B cell (primary cell): ENCODE measurements around the gene WASF1. TPM values are rescaled to one million over a fixed set of nuclear protein-coding genes. Genes with fewer than 3 reads are reported as not detected.

Experiments
- ATAC-seq: fragments of 200-7000 bp; cut with Tn5 transposase; one replicate; pipeline ENCODE4 v1.10.0; 2021; ENCODE audit warnings: low read depth, mild to moderate bottlenecking, moderate number of reproducible peaks, moderate library complexity
- CTCF ChIA-PET: fragments of 350-600 bp; sonication (Branson Sonifier 250); formaldehyde crosslinking; loops from one replicate; lab custom pipeline; 2021; ENCODE audit warnings: antibody characterized with exemption, inconsistent platforms; lab: Charles Lee
- POLR2A ChIA-PET: fragments of 350-600 bp; sonication (Branson Sonifier 250); formaldehyde crosslinking; loops from one replicate; lab custom pipeline; 2021; ENCODE audit warnings: antibody characterized with exemption; lab: Charles Lee
- DNase-seq: peaks from one replicate; pipeline ENCODE4 v3.0.0; 2013
- H2AFZ ChIP-seq: 2 replicates; pipeline ENCODE4 v1.6.1; 2012; ENCODE audit warnings: mild to moderate bottlenecking, low read depth, low read length; ENCODE audit not compliant: insufficient read depth, poor library complexity, severe bottlenecking
- H3K27ac ChIP-seq, 2 donors: 1 replicate in 1 of 2; 2 replicates in 1 of 2; pipeline ENCODE4 v1.5.1; 2012 to 2013; ENCODE audit warnings: low read length in 2 of 2, mild to moderate bottlenecking in 2 of 2, moderate library complexity in 1 of 2
- H3K27me3 ChIP-seq, 4 experiments: fragments of 200-600 bp in 1 of 4; sonication (generic) in 1 of 4; replicated peaks in 1 of 4; 1 replicate in 2 of 4; 2 replicates in 2 of 4; pipeline versions ENCODE4 v1.6.1 to v1.7.0; 2013 to 2016; ENCODE audit warnings: low read length in 3 of 4, mild to moderate bottlenecking in 2 of 4, mixed read lengths in 1 of 4, moderate library complexity in 1 of 4; ENCODE audit not compliant: insufficient read depth in 4 of 4, control insufficient read depth in 3 of 4; ENCODE audit errors: control extremely low read depth in 1 of 4
- H3K36me3 ChIP-seq, 2 experiments: replicated peaks in 1 of 2; 1 replicate in 1 of 2; 2 replicates in 1 of 2; pipeline versions ENCODE4 v1.6.1 to v1.7.1; 2013; ENCODE audit warnings: low read length in 1 of 2; ENCODE audit not compliant: insufficient read depth in 2 of 2, control insufficient read depth in 1 of 2; ENCODE audit errors: control extremely low read depth in 1 of 2, extremely low read depth in 1 of 2
- H3K4me1 ChIP-seq, 2 donors: fragments of 200-600 bp in 1 of 2; sonication (generic) in 1 of 2; 1 replicate in 1 of 2; 2 replicates in 1 of 2; pipeline versions ENCODE4 v1.5.1 to v1.6.1; 2013 to 2017; ENCODE audit warnings: low read length in 2 of 2; ENCODE audit not compliant: control insufficient read depth in 2 of 2, insufficient read depth in 2 of 2
- H3K4me2 ChIP-seq: replicated peaks from 2 replicates; pipeline ENCODE3; 2012; ENCODE audit warnings: mild to moderate bottlenecking, low read depth, low read length; ENCODE audit not compliant: poor library complexity, severe bottlenecking
- H3K4me3 ChIP-seq, 5 experiments: fragments of 200-600 bp in 1 of 5; sonication (generic) in 1 of 5; 1 replicate in 3 of 5; 2 replicates in 2 of 5; pipeline versions ENCODE4 v1.5.1 to v1.7.0; 2011 to 2016; ENCODE audit warnings: low read length in 4 of 5, mild to moderate bottlenecking in 4 of 5, low read depth in 2 of 5, control low read depth in 1 of 5, moderate library complexity in 1 of 5; ENCODE audit not compliant: insufficient read depth in 1 of 5; ENCODE audit errors: control extremely low read depth in 1 of 5, extremely low read depth in 1 of 5
- H3K79me2 ChIP-seq: fragments of 200-600 bp; sonication (generic); one replicate; pipeline ENCODE4 v1.6.0; 2016; ENCODE audit warnings: low read length; ENCODE audit not compliant: control insufficient read depth, insufficient read depth
- H3K9ac ChIP-seq: fragments of 200-600 bp; sonication (generic); 2 replicates; pipeline ENCODE4 v1.6.1; 2017; ENCODE audit warnings: mild to moderate bottlenecking, low read length, moderate library complexity
- H3K9me3 ChIP-seq, 3 donors: one replicate each; pipeline versions ENCODE4 v1.6.1 to v1.7.1; 2013; ENCODE audit warnings: low read length in 2 of 3; ENCODE audit not compliant: control insufficient read depth in 2 of 3, insufficient read depth in 1 of 3; ENCODE audit errors: control extremely low read depth in 1 of 3
- H4K20me1 ChIP-seq: 2 replicates; pipeline ENCODE4 v1.6.0; 2012; ENCODE audit warnings: mild to moderate bottlenecking, low read length; ENCODE audit not compliant: insufficient read depth, control insufficient read depth, poor library complexity, severe bottlenecking
- H3K27ac Mint-ChIP-seq: one replicate; pipeline ENCODE4 v1.8.0; 2021; ENCODE audit warnings: mixed read lengths
- H3K27me3 Mint-ChIP-seq: one replicate; pipeline ENCODE4 v1.8.0; 2021; ENCODE audit warnings: mixed read lengths
- H3K4me1 Mint-ChIP-seq: one replicate; pipeline ENCODE4 v1.8.0; 2021; ENCODE audit warnings: mixed read lengths
- H3K4me3 Mint-ChIP-seq: one replicate; pipeline ENCODE4 v1.8.0; 2021; ENCODE audit warnings: mixed read lengths
- H3K9me3 Mint-ChIP-seq: one replicate; pipeline ENCODE4 v1.8.0; 2022; ENCODE audit warnings: mixed read lengths; ENCODE audit not compliant: insufficient read depth
- CTCF ChIP-seq: fragments of 200-600 bp; IDR thresholded peaks from one replicate; pipeline ENCODE4 v1.8.0; 2022; ENCODE audit warnings: antibody characterized with exemption, mild to moderate bottlenecking
- EZH2 ChIP-seq: IDR thresholded peaks from 2 replicates; pipeline ENCODE4 v1.6.1; 2012; ENCODE audit warnings: borderline replicate concordance, low read depth, mild to moderate bottlenecking, moderate library complexity, low read length; ENCODE audit not compliant: insufficient read depth, poor library complexity, severe bottlenecking
- WGBS: methylation state at CpG from one replicate; pipeline ENCODE4 v1.1.5; 2013; ENCODE audit warnings: missing lambda C conversion rate; ENCODE audit not compliant: insufficient coverage; 5-methylcytosine and 5-hydroxymethylcytosine counted together
- intact Hi-C: fragments of 100-400 bp; cut with micrococcal nuclease; formaldehyde crosslinking; loops from one replicate; pipeline ENCODE4 v1.10.0; 2022
- polyA plus RNA-seq: library from polyadenylated mRNA; depleted of rRNA; stranded (reverse); fragments of >200 nt; gene quantifications from 2 replicates; pipeline ENCODE4 v1.2.3, GENCODE V29; 2012
- total RNA-seq, 2 donors: library from RNA; stranded (reverse); fragments of 120-200 nt in 1 of 2; gene quantifications; 1 replicate in 1 of 2; 2 replicates in 1 of 2; pipeline versions ENCODE4 v1.2.3 to v1.2.4, GENCODE V29; 2013 to 2022

Gene WASF1
- total and polyA plus RNA-seq, 2 donors (not counting 1 experiment from before 2014, with no cell fraction given) = 8.6 to 10.8 TPM

GRCh38 chr6:110221738-110222137 lies 42.3 kb upstream of the WASF1 start:
- no peak overlapping the region for H3K27ac ChIP-seq
- no peak for ATAC-seq
- peaks cover 6% of the 10 kb centered on the region for H3K79me2 ChIP-seq
- H3K27ac Mint-ChIP-seq = no peak overlapping the region
- H2AFZ ChIP-seq = no peak overlapping the region
- intact Hi-C loops = no loop called here
- H3K4me2 ChIP-seq = no peak overlapping the region
- no peaks in the 10 kb centered on the region for H3K27me3 Mint-ChIP-seq
- ChIA-PET POLR2A (no interaction called here), CTCF (no interaction called here)
- H3K9me3 ChIP-seq = no peaks in the 10 kb centered on the region
- H3K27me3 ChIP-seq = no peaks in the 10 kb centered on the region
- no peak overlapping the region for H3K4me3 Mint-ChIP-seq
- peaks cover 17 to 68% of the 10 kb centered on the region in 2 experiments for H3K36me3 ChIP-seq
- no peak overlapping the region for H3K9ac ChIP-seq
- TF ChIP-seq CTCF = no peak
- TF ChIP-seq EZH2 = no peak
- H3K9me3 Mint-ChIP-seq = no peaks in the 10 kb centered on the region
- no peak overlapping the region for H3K4me3 ChIP-seq
- no peak for DNase-seq
- no peaks in the 10 kb centered on the region for H3K4me1 Mint-ChIP-seq
- H4K20me1 ChIP-seq = no peaks in the 10 kb centered on the region
- H3K4me1 ChIP-seq = no peaks in the 10 kb centered on the region

- WGBS = no CpG with 5 or more reads among the region's 2 CpGs
- no peak for TF ChIP-seq CTCF
- Histone ChIP-seq H3K79me2 (peaks cover 3% of the 10 kb centered on the region), H3K4me2 (no peak overlapping the region), H3K4me3 (no peak overlapping the region), H3K36me3 (peaks cover 7 to 88% of the 10 kb centered on the region in 2 experiments), H3K9me3 (no peaks in the 10 kb centered on the region), H3K27me3 (no peaks in the 10 kb centered on the region), H4K20me1 (no peaks in the 10 kb centered on the region), H3K9ac (no peak overlapping the region), H3K27ac (no peak overlapping the region), H2AFZ (no peak overlapping the region), H3K4me1 (peaks cover 7 to 16% of the 10 kb centered on the region in 2 donors)
- H3K9me3 Mint-ChIP-seq = no peaks in the 10 kb centered on the region
- no peak overlapping the region for H3K4me3 Mint-ChIP-seq
- H3K27ac Mint-ChIP-seq = no peak overlapping the region
- peaks cover 15% of the 10 kb centered on the region for H3K4me1 Mint-ChIP-seq
- no peak for ATAC-seq
- intact Hi-C loops = no loop called here
- no peak for DNase-seq
- POLR2A ChIA-PET = no interaction called here
- no peaks in the 10 kb centered on the region for H3K27me3 Mint-ChIP-seq
- CTCF ChIA-PET = interaction anchor here (1.1 kb wide), 1 partner anchor 11 kb away, joined by 4 read pairs; no protein-coding TSS in a partner anchor
Measured at GRCh38 chr6:110217266-110217665, 37.8 kb upstream of the WASF1 start.
